T-helper 2 cell treated with Interferon-gamma antibody and Interleukin-4, amounts not matched to agents 5 μg/mL and 100 μg/mL, for 36 hours (primary cell): ENCODE results near the gene MAPK1IP1L.

Experiments
- DNase-seq: peaks from one replicate; pipeline ENCODE4 v3.0.0; 2021; ENCODE audit warnings: low spot score
- H3K27ac Mint-ChIP-seq: one replicate; pipeline ENCODE4 v1.8.0; 2021; ENCODE audit warnings: mild to moderate bottlenecking, mixed read lengths
- H3K27me3 Mint-ChIP-seq: one replicate; pipeline ENCODE4 v1.8.0; 2021; ENCODE audit warnings: low read depth, mixed read lengths
- H3K36me3 Mint-ChIP-seq: one replicate; pipeline ENCODE4 v1.8.0; 2021; ENCODE audit warnings: low read depth, mixed read lengths
- H3K4me1 Mint-ChIP-seq: one replicate; pipeline ENCODE4 v1.8.0; 2021; ENCODE audit warnings: low read depth, mixed read lengths
- H3K4me3 Mint-ChIP-seq: one replicate; pipeline ENCODE4 v1.8.0; 2022; ENCODE audit warnings: mild to moderate bottlenecking, moderate library complexity, mixed read lengths
- H3K9me3 Mint-ChIP-seq: one replicate; pipeline ENCODE4 v1.8.0; 2021; ENCODE audit warnings: mixed read lengths

Gene MAPK1IP1L

GRCh38 chr14:55094292-55095157 lies 43.1 kb downstream of the MAPK1IP1L start:
- Mint-ChIP-seq H3K9me3 (no peaks in the 10 kb centered on the region), H3K27ac (no peak overlapping the region), H3K27me3 (no peaks in the 10 kb centered on the region), H3K4me1 (peaks cover 28% of the 10 kb centered on the region), H3K36me3 (no peaks in the 10 kb centered on the region), H3K4me3 (no peak overlapping the region)
- no peak for DNase-seq

- peak overlapping the region; percentile 89 for H3K27ac Mint-ChIP-seq
- H3K9me3 Mint-ChIP-seq: no peaks in the 10 kb centered on the region
- H3K4me3 Mint-ChIP-seq: peak overlapping the region; percentile 40
- H3K4me1 Mint-ChIP-seq: peaks cover 41% of the 10 kb centered on the region
- no peaks in the 10 kb centered on the region for H3K36me3 Mint-ChIP-seq
- DNase-seq: peak; percentile 55
- no peaks in the 10 kb centered on the region for H3K27me3 Mint-ChIP-seq
These were observed 46.6 kb downstream of the MAPK1IP1L start for GRCh38 chr14:55097881-55098560.

GRCh38 chr14:55098561-55098898 lies 47.1 kb downstream of the MAPK1IP1L start:
- Mint-ChIP-seq H3K4me3 (peak overlapping the region; percentile 40), H3K9me3 (no peaks in the 10 kb centered on the region), H3K27me3 (no peaks in the 10 kb centered on the region), H3K36me3 (no peaks in the 10 kb centered on the region), H3K27ac (peak overlapping the region; percentile 89), H3K4me1 (peaks cover 44% of the 10 kb centered on the region)
- no peak for DNase-seq

- peaks cover 54% of the 10 kb centered on the region for H3K4me1 Mint-ChIP-seq
- peaks cover 10% of the 10 kb centered on the region for H3K36me3 Mint-ChIP-seq
- no peak overlapping the region for H3K27ac Mint-ChIP-seq
- H3K9me3 Mint-ChIP-seq: peaks cover 10% of the 10 kb centered on the region
- no peak overlapping the region for H3K4me3 Mint-ChIP-seq
- DNase-seq: no peak
- H3K27me3 Mint-ChIP-seq: no peaks in the 10 kb centered on the region
These were observed 48.3 kb downstream of the MAPK1IP1L start for GRCh38 chr14:55099756-55100155.

GRCh38 chr14:55101698-55102097 lies 50.3 kb downstream of the MAPK1IP1L start:
- Mint-ChIP-seq H3K36me3 (peaks cover 14% of the 10 kb centered on the region), H3K27ac (peak overlapping the region; percentile 91), H3K4me1 (peaks cover 54% of the 10 kb centered on the region), H3K9me3 (peaks cover 10% of the 10 kb centered on the region), H3K4me3 (no peak overlapping the region), H3K27me3 (no peaks in the 10 kb centered on the region)
- DNase-seq: no peak

GRCh38 chr14:55102141-55102621 lies 50.7 kb downstream of the MAPK1IP1L start:
- H3K27me3 Mint-ChIP-seq: no peaks in the 10 kb centered on the region
- peaks cover 10% of the 10 kb centered on the region for H3K9me3 Mint-ChIP-seq
- H3K27ac Mint-ChIP-seq: peak overlapping the region; percentile 91
- H3K4me1 Mint-ChIP-seq: peaks cover 49% of the 10 kb centered on the region
- peak; percentile 46 for DNase-seq
- peaks cover 14% of the 10 kb centered on the region for H3K36me3 Mint-ChIP-seq
- H3K4me3 Mint-ChIP-seq: peak overlapping the region; percentile 50

GRCh38 chr14:55103005-55103640 lies 51.7 kb downstream of the MAPK1IP1L start:
- peak; percentile 40 for DNase-seq
- Mint-ChIP-seq H3K27me3 (no peaks in the 10 kb centered on the region), H3K27ac (peak overlapping the region; percentile 91), H3K36me3 (peaks cover 14% of the 10 kb centered on the region), H3K4me3 (peak overlapping the region; percentile 50), H3K4me1 (peaks cover 49% of the 10 kb centered on the region), H3K9me3 (peaks cover 10% of the 10 kb centered on the region)

- peaks cover 45% of the 10 kb centered on the region for H3K4me1 Mint-ChIP-seq
- no peaks in the 10 kb centered on the region for H3K27me3 Mint-ChIP-seq
- peak overlapping the region; percentile 91 for H3K27ac Mint-ChIP-seq
- DNase-seq: no peak
- H3K4me3 Mint-ChIP-seq: peak overlapping the region; percentile 26
- peaks cover 14% of the 10 kb centered on the region for H3K36me3 Mint-ChIP-seq
- peaks cover 10% of the 10 kb centered on the region for H3K9me3 Mint-ChIP-seq
These were observed 52.8 kb downstream of the MAPK1IP1L start for GRCh38 chr14:55103971-55104954.

- Mint-ChIP-seq H3K4me1 (peaks cover 37% of the 10 kb centered on the region), H3K27ac (no peak overlapping the region), H3K27me3 (no peaks in the 10 kb centered on the region), H3K4me3 (no peak overlapping the region), H3K36me3 (peaks cover 14% of the 10 kb centered on the region), H3K9me3 (peaks cover 10% of the 10 kb centered on the region)
- no peak for DNase-seq
These were observed 54.5 kb downstream of the MAPK1IP1L start for GRCh38 chr14:55105991-55106390.

GRCh38 chr14:55107766-55108554 lies 56.5 kb downstream of the MAPK1IP1L start:
- H3K27ac Mint-ChIP-seq: peak overlapping the region; percentile 53
- peaks cover 26% of the 10 kb centered on the region for H3K4me1 Mint-ChIP-seq
- peaks cover 14% of the 10 kb centered on the region for H3K36me3 Mint-ChIP-seq
- DNase-seq: peak; percentile 43
- no peaks in the 10 kb centered on the region for H3K27me3 Mint-ChIP-seq
- no peak overlapping the region for H3K4me3 Mint-ChIP-seq
- H3K9me3 Mint-ChIP-seq: peaks cover 10% of the 10 kb centered on the region

- no peak for DNase-seq
- peaks cover 13% of the 10 kb centered on the region for H3K4me1 Mint-ChIP-seq
- H3K27me3 Mint-ChIP-seq: peaks cover 2% of the 10 kb centered on the region
- no peak overlapping the region for H3K4me3 Mint-ChIP-seq
- H3K27ac Mint-ChIP-seq: no peak overlapping the region
- peaks cover 4% of the 10 kb centered on the region for H3K36me3 Mint-ChIP-seq
- H3K9me3 Mint-ChIP-seq: no peaks in the 10 kb centered on the region
These were observed 58.4 kb downstream of the MAPK1IP1L start for GRCh38 chr14:55109836-55110235.

GRCh38 chr14:55111122-55111708 lies 59.8 kb downstream of the MAPK1IP1L start:
- Mint-ChIP-seq H3K27me3 (peaks cover 2% of the 10 kb centered on the region), H3K4me3 (no peak overlapping the region), H3K27ac (no peak overlapping the region), H3K9me3 (no peaks in the 10 kb centered on the region), H3K4me1 (peaks cover 13% of the 10 kb centered on the region), H3K36me3 (no peaks in the 10 kb centered on the region)
- no peak for DNase-seq
